GM12891 (cell line): ENCODE measurements around the gene DIS3L2.

Source experiments
- PAX5 ChIP-seq: IDR thresholded peaks from 2 replicates; pipeline ENCODE4 v1.6.1; 2011; ENCODE audit warnings: low read length, moderate library complexity, mild to moderate bottlenecking; ENCODE audit not compliant: insufficient read depth, severe bottlenecking
- POLR2A ChIP-seq: IDR thresholded peaks from 2 replicates; pipeline ENCODE4 v1.6.1; 2011; ENCODE audit warnings: low read depth, low read length, control low read depth
- POLR2AphosphoS5 ChIP-seq: IDR thresholded peaks from 2 replicates; pipeline ENCODE4 v1.6.1; 2011; ENCODE audit warnings: low read depth, low read length, control low read depth
- POU2F2 ChIP-seq: IDR thresholded peaks from 2 replicates; pipeline ENCODE4 v1.6.1; 2011; ENCODE audit warnings: low read depth, mild to moderate bottlenecking, control low read depth, low read length, moderate library complexity
- SPI1 ChIP-seq: IDR thresholded peaks from 2 replicates; pipeline ENCODE4 v1.6.1; 2011; ENCODE audit warnings: low read depth, low read length, control low read depth
- TAF1 ChIP-seq: IDR thresholded peaks from 2 replicates; pipeline ENCODE4 v1.6.1; 2011; ENCODE audit warnings: low read depth, low read length, control low read depth

GRCh38 chr2:232022718-232023117 lies 61.2 kb downstream of the DIS3L2 start:
- TF ChIP-seq POLR2AphosphoS5 (no peak), TAF1 (no peak), POU2F2 (no peak), POLR2A (no peak), SPI1 (no peak), PAX5 (no peak)
